ENCODE results near the gene CIZ1. TPM values are rescaled to one million over a fixed set of nuclear protein-coding genes. Genes with fewer than 3 reads are reported as not detected.

Gene CIZ1
- total RNA-seq, 1 experiment from 2014 or later = 111 TPM

DNA sequence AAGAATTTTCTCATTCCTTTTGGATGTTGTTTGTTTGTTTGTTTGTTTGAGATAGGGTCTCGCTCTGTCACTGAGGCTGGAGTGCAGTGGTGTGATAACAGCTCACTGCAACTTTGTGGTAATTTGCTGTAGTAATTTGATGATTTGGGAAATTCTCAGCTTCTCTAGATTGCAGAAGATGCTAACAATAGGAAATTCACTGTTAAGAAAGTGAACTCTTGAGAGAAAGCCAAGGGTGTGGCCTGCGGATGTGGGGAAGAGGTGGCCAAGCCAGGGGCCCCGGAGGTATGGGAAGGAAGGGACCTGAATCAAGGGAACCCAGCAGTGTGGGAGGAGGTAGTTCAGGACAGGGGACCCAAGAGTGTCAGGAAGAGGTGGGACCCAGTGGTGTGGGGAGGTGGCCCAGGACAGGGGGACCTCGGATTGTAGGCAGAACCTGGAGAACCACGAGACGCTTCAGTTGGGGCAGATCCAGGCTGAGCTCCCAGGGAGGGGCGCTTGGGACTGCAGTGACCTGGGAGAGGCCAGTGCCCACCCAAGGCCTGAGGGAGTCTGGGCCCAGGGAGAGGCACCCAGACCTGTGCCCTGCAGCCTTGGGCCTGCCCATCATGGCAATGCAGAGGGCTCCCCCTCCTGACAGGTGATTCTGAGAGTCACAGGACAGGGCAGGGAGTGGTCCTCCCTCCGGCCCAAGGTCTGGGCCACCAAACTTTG lies 47.7 kb downstream of the CIZ1 start:
- intact Hi-C loops (cut with micrococcal nuclease; ENCODE audit: unreplicated experiment) = no loop called here

GRCh38 chr9:128142596-128142995 lies 48.8 kb downstream of the CIZ1 start:
- ChIA-PET POLR2A (no interaction called here), CTCF (no interaction called here)
- Histone ChIP-seq H3K4me1 (ENCODE audit: control insufficient read depth, insufficient read depth, low read length) (no peaks in the 10 kb centered on the region), H3K36me3 (ENCODE audit: control insufficient read depth, insufficient read depth, low read length) (no peaks in the 10 kb centered on the region), H3K27me3 (ENCODE audit: control insufficient read depth, insufficient read depth, low read length) (no peaks in the 10 kb centered on the region), H3K4me3 (ENCODE audit: low read depth in 2 of 2, low read length in 2 of 2) (no peak overlapping the region), H3K27ac (ENCODE audit: low read length) (no peak overlapping the region), H3K9me3 (ENCODE audit: control insufficient read depth, insufficient read depth, low read depth, low read length) (no peaks in the 10 kb centered on the region)
- BruUV-seq (replicated peaks) = no TSS peak
- TF ChIP-seq POLR2AphosphoS5 (IDR thresholded peaks at IDR 0.05; ENCODE audit: low read depth, low read length) = no peak
- TF ChIP-seq, protein P1, sequence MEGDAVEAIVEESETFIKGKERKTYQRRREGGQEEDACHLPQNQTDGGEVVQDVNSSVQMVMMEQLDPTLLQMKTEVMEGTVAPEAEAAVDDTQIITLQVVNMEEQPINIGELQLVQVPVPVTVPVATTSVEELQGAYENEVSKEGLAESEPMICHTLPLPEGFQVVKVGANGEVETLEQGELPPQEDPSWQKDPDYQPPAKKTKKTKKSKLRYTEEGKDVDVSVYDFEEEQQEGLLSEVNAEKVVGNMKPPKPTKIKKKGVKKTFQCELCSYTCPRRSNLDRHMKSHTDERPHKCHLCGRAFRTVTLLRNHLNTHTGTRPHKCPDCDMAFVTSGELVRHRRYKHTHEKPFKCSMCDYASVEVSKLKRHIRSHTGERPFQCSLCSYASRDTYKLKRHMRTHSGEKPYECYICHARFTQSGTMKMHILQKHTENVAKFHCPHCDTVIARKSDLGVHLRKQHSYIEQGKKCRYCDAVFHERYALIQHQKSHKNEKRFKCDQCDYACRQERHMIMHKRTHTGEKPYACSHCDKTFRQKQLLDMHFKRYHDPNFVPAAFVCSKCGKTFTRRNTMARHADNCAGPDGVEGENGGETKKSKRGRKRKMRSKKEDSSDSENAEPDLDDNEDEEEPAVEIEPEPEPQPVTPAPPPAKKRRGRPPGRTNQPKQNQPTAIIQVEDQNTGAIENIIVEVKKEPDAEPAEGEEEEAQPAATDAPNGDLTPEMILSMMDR (IDR thresholded peaks at IDR 0.05) = no peak
- no peak for TF ChIP-seq REST (IDR thresholded peaks at IDR 0.05; ENCODE audit: insufficient read depth in 1 of 2, low read depth in 2 of 2, low read length in 1 of 2)
- no peak for TF ChIP-seq TCF7L2 (IDR thresholded peaks at IDR 0.05; ENCODE audit: low read depth, low read length)
- no peak for TF ChIP-seq SIN3A (IDR thresholded peaks at IDR 0.05; ENCODE audit: borderline replicate concordance, insufficient read depth, low read depth, low read length)
- no peak for ATAC-seq
- DNase-seq (ENCODE audit: low read depth, low spot score) = no peak
- in situ Hi-C loops (cut with HindIII; ENCODE audit: low pct_unique_long_range_greater_than_20kb, low sequenced_read_pairs) (no loop called here), intact Hi-C loops (cut with micrococcal nuclease; ENCODE audit: unreplicated experiment) (no loop called here)

More for the DNA sequence above, 47.7 kb downstream of the CIZ1 start:
- peaks cover under 1% of the 10 kb centered on the region; the same call in 1 of the 2 replicates for H3K4me1 ChIP-seq (ENCODE audit: control insufficient read depth, insufficient read depth, low read length)
- no peaks in the 10 kb centered on the region for H3K9me3 ChIP-seq (ENCODE audit: control insufficient read depth, insufficient read depth, low read depth, low read length)
- POLR2A ChIA-PET = no interaction called here
- H3K4me3 ChIP-seq (ENCODE audit: low read depth in 2 of 2, low read length in 2 of 2) = no peak overlapping the region
- in situ Hi-C loops (cut with HindIII; ENCODE audit: low pct_unique_long_range_greater_than_20kb, low sequenced_read_pairs) = no loop called here
- CTCF ChIA-PET = no interaction called here
- DNase-seq (ENCODE audit: low read depth, low spot score) (no peak), ATAC-seq (no peak)
- H3K36me3 ChIP-seq (ENCODE audit: control insufficient read depth, insufficient read depth, low read length) = no peaks in the 10 kb centered on the region
- H3K27ac ChIP-seq (ENCODE audit: low read length) = no peak overlapping the region
- no peak for TF ChIP-seq REST (IDR thresholded peaks at IDR 0.05; ENCODE audit: insufficient read depth in 1 of 2, low read depth in 2 of 2, low read length in 1 of 2)
- TF ChIP-seq POLR2AphosphoS5 (IDR thresholded peaks at IDR 0.05; ENCODE audit: low read depth, low read length) = no peak
- TF ChIP-seq TCF7L2 (IDR thresholded peaks at IDR 0.05; ENCODE audit: low read depth, low read length) = no peak
- no peak for TF ChIP-seq SIN3A (IDR thresholded peaks at IDR 0.05; ENCODE audit: borderline replicate concordance, insufficient read depth, low read depth, low read length)
- TF ChIP-seq, protein P1 (IDR thresholded peaks at IDR 0.05) = no peak
- BruUV-seq (replicated peaks) = no TSS peak
- H3K27me3 ChIP-seq (ENCODE audit: control insufficient read depth, insufficient read depth, low read length) = no peaks in the 10 kb centered on the region
